ENCODE data around the gene SCP2. TPM values are rescaled to one million over a fixed set of nuclear protein-coding genes. Genes with fewer than 3 reads are reported as not detected.

The SCP2 gene
- total RNA-seq, 4 donors from 2014 or later: 92.4 to 125 (median 120) TPM

- 96 to 100% methylated on average over 5 of the region's 5 CpGs for WGBS, 2 donors (ENCODE audit: low coverage in 1 of 2)
- no peaks in the 10 kb centered on the region for H3K4me1 ChIP-seq
- TF ChIP-seq POLR2AphosphoS5 (IDR thresholded peaks at IDR 0.05) (no peak), POLR2A (IDR thresholded peaks at IDR 0.05) (no peak), EP300 (IDR thresholded peaks at IDR 0.05) (no peak)
- TF ChIP-seq, protein P1, sequence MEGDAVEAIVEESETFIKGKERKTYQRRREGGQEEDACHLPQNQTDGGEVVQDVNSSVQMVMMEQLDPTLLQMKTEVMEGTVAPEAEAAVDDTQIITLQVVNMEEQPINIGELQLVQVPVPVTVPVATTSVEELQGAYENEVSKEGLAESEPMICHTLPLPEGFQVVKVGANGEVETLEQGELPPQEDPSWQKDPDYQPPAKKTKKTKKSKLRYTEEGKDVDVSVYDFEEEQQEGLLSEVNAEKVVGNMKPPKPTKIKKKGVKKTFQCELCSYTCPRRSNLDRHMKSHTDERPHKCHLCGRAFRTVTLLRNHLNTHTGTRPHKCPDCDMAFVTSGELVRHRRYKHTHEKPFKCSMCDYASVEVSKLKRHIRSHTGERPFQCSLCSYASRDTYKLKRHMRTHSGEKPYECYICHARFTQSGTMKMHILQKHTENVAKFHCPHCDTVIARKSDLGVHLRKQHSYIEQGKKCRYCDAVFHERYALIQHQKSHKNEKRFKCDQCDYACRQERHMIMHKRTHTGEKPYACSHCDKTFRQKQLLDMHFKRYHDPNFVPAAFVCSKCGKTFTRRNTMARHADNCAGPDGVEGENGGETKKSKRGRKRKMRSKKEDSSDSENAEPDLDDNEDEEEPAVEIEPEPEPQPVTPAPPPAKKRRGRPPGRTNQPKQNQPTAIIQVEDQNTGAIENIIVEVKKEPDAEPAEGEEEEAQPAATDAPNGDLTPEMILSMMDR (IDR thresholded peaks at IDR 0.05): no peak
Measured at GRCh38 chr1:52892424-52893215, 34.5 kb upstream of the SCP2 start.

GRCh38 chr1:52899445-52899894 lies 27.6 kb upstream of the SCP2 start:
- WGBS, 2 donors (ENCODE audit: low coverage in 1 of 2): 12% methylated on average over 4 of the region's 4 CpGs; no CpG with 5 or more reads in 1 of the 2 donors

More at GRCh38 chr1:52892424-52893215, 34.5 kb upstream of the SCP2 start:
- Histone ChIP-seq H3K27ac (no peak overlapping the region), H3K36me3 (peaks cover 0 to 26% of the 10 kb centered on the region in 2 donors), H3K9me3 (no peaks in the 10 kb centered on the region), H3K4me3 (no peak overlapping the region), H3K27me3 (no peaks in the 10 kb centered on the region)
- no peak for ATAC-seq

GRCh38 chr1:52900402-52900801 lies 26.7 kb upstream of the SCP2 start:
- TF ChIP-seq EP300 (IDR thresholded peaks at IDR 0.05) (no peak), POLR2AphosphoS5 (IDR thresholded peaks at IDR 0.05) (no peak), POLR2A (IDR thresholded peaks at IDR 0.05) (no peak)
- TF ChIP-seq, protein P1 (IDR thresholded peaks at IDR 0.05): no peak
- no peak for ATAC-seq
- Histone ChIP-seq H3K27ac (no peak overlapping the region), H3K27me3 (no peaks in the 10 kb centered on the region), H3K4me1 (peaks cover 0 to 6% (median 0%) of the 10 kb centered on the region in 3 donors), H3K9me3 (no peaks in the 10 kb centered on the region), H3K4me3 (no peak overlapping the region), H3K36me3 (peaks cover 0 to 48% of the 10 kb centered on the region in 2 donors)
- 71 to 82% methylated on average over 2 of the region's 2 CpGs for WGBS, 2 donors (ENCODE audit: low coverage in 1 of 2)

More at GRCh38 chr1:52899445-52899894, 27.6 kb upstream of the SCP2 start:
- Histone ChIP-seq H3K36me3 (peaks cover 0 to 48% of the 10 kb centered on the region in 2 donors), H3K9me3 (no peaks in the 10 kb centered on the region), H3K27me3 (no peaks in the 10 kb centered on the region), H3K4me3 (no peak overlapping the region), H3K27ac (no peak overlapping the region), H3K4me1 (no peaks in the 10 kb centered on the region)
- TF ChIP-seq, protein P1 (IDR thresholded peaks at IDR 0.05): no peak
- no peak for TF ChIP-seq POLR2AphosphoS5 (IDR thresholded peaks at IDR 0.05)
- no peak for TF ChIP-seq EP300 (IDR thresholded peaks at IDR 0.05)
- TF ChIP-seq POLR2A (IDR thresholded peaks at IDR 0.05): no peak
- no peak for ATAC-seq

GRCh38 chr1:52901384-52901783 lies 25.7 kb upstream of the SCP2 start:
- Histone ChIP-seq H3K4me3 (no peak overlapping the region), H3K4me1 (peaks cover 0 to 16% (median 0%) of the 10 kb centered on the region in 3 donors), H3K27ac (no peak overlapping the region), H3K9me3 (no peaks in the 10 kb centered on the region), H3K36me3 (peaks cover 0 to 38% of the 10 kb centered on the region in 2 donors), H3K27me3 (no peaks in the 10 kb centered on the region)
- TF ChIP-seq, protein P1 (IDR thresholded peaks at IDR 0.05): no peak
- no peak for TF ChIP-seq POLR2A (IDR thresholded peaks at IDR 0.05)
- TF ChIP-seq EP300 (IDR thresholded peaks at IDR 0.05): no peak
- no peak for TF ChIP-seq POLR2AphosphoS5 (IDR thresholded peaks at IDR 0.05)
- ATAC-seq: no peak
- WGBS, 2 donors (ENCODE audit: low coverage in 1 of 2): 57 to 73% methylated on average over 1 of the region's 1 CpG
